Duodenal mucosa (tissue), 2 donors: ENCODE data around the gene PHACTR1.

Source experiments
- H3K27ac ChIP-seq: one replicate; pipeline ENCODE4 v1.7.0; 2013; ENCODE audit warnings: low read depth, low read length
- H3K27me3 ChIP-seq, 2 donors: one replicate each; pipeline ENCODE4 v1.7.0; 2013; ENCODE audit warnings: low read length in 2 of 2, control low read depth in 1 of 2; ENCODE audit not compliant: insufficient read depth in 2 of 2, control insufficient read depth in 1 of 2
- H3K36me3 ChIP-seq, 2 donors: one replicate each; pipeline ENCODE4 v1.7.0; 2013; ENCODE audit warnings: low read length in 2 of 2, control low read depth in 1 of 2; ENCODE audit not compliant: insufficient read depth in 2 of 2, control insufficient read depth in 1 of 2
- H3K4me1 ChIP-seq, 2 donors: one replicate each; pipeline ENCODE4 v1.7.0; 2013; ENCODE audit warnings: low read length in 2 of 2, control low read depth in 1 of 2; ENCODE audit not compliant: insufficient read depth in 2 of 2, control insufficient read depth in 1 of 2
- H3K4me3 ChIP-seq, 2 donors: one replicate each; pipeline ENCODE4 v1.7.0; 2013; ENCODE audit warnings: low read length in 2 of 2, low read depth in 1 of 2
- H3K9ac ChIP-seq, 2 donors: one replicate each; pipeline ENCODE4 v1.7.0; 2013; ENCODE audit warnings: low read length in 2 of 2, low read depth in 1 of 2
- H3K9me3 ChIP-seq, 2 donors: one replicate each; pipeline ENCODE4 v1.7.0; 2013; ENCODE audit warnings: low read length in 2 of 2, control low read depth in 1 of 2; ENCODE audit not compliant: control insufficient read depth in 1 of 2

Gene PHACTR1

GRCh38 chr6:13098793-13099570 is 382.4 kb downstream of the PHACTR1 start:
- H3K9ac ChIP-seq: no peak overlapping the region

GRCh38 chr6:13099771-13100170 is 383.2 kb downstream of the PHACTR1 start:
- Histone ChIP-seq H3K36me3 (peaks cover 0 to 2% of the 10 kb centered on the region in 2 donors), H3K4me1 (no peaks in the 10 kb centered on the region), H3K9ac (no peak overlapping the region), H3K4me3 (no peak overlapping the region), H3K9me3 (no peaks in the 10 kb centered on the region), H3K27me3 (peaks cover 0 to 3% of the 10 kb centered on the region in 2 donors), H3K27ac (no peak overlapping the region)

More at GRCh38 chr6:13098793-13099570, 382.4 kb downstream of the PHACTR1 start:
- H3K36me3 ChIP-seq: peaks cover 0 to 2% of the 10 kb centered on the region in 2 donors
- H3K27me3 ChIP-seq: peaks cover 0 to 3% of the 10 kb centered on the region in 2 donors
- H3K27ac ChIP-seq: no peak overlapping the region
- no peak overlapping the region for H3K4me3 ChIP-seq
- no peaks in the 10 kb centered on the region for H3K4me1 ChIP-seq
- no peaks in the 10 kb centered on the region for H3K9me3 ChIP-seq

- Histone ChIP-seq H3K4me1 (no peaks in the 10 kb centered on the region), H3K4me3 (no peak overlapping the region), H3K9me3 (no peaks in the 10 kb centered on the region)
Measured at GRCh38 chr6:13101409-13101808, 384.8 kb downstream of the PHACTR1 start.

GRCh38 chr6:13101985-13102384 is 385.4 kb downstream of the PHACTR1 start:
- no peaks in the 10 kb centered on the region for H3K4me1 ChIP-seq

More at GRCh38 chr6:13101409-13101808, 384.8 kb downstream of the PHACTR1 start:
- Histone ChIP-seq H3K27me3 (peaks cover 0 to 3% of the 10 kb centered on the region in 2 donors), H3K36me3 (peaks cover 0 to 2% of the 10 kb centered on the region in 2 donors), H3K9ac (no peak overlapping the region), H3K27ac (no peak overlapping the region)

GRCh38 chr6:13103169-13103568 is 386.6 kb downstream of the PHACTR1 start:
- Histone ChIP-seq H3K9me3 (no peaks in the 10 kb centered on the region), H3K36me3 (peaks cover 0 to 2% of the 10 kb centered on the region in 2 donors), H3K9ac (no peak overlapping the region), H3K27me3 (peaks cover 0 to 3% of the 10 kb centered on the region in 2 donors), H3K27ac (no peak overlapping the region), H3K4me3 (no peak overlapping the region), H3K4me1 (no peaks in the 10 kb centered on the region)

More at GRCh38 chr6:13101985-13102384, 385.4 kb downstream of the PHACTR1 start:
- Histone ChIP-seq H3K4me3 (no peak overlapping the region), H3K27me3 (peaks cover 0 to 3% of the 10 kb centered on the region in 2 donors), H3K27ac (no peak overlapping the region), H3K9me3 (no peaks in the 10 kb centered on the region), H3K9ac (no peak overlapping the region), H3K36me3 (peaks cover 0 to 2% of the 10 kb centered on the region in 2 donors)

- H3K4me1 ChIP-seq: no peaks in the 10 kb centered on the region
Measured at GRCh38 chr6:13105139-13105538, 388.6 kb downstream of the PHACTR1 start.

GRCh38 chr6:13112921-13113320 is 396.4 kb downstream of the PHACTR1 start:
- no peak overlapping the region for H3K9ac ChIP-seq

More at GRCh38 chr6:13105139-13105538, 388.6 kb downstream of the PHACTR1 start:
- H3K27me3 ChIP-seq: peaks cover 0 to 3% of the 10 kb centered on the region in 2 donors
- no peaks in the 10 kb centered on the region for H3K36me3 ChIP-seq
- H3K9ac ChIP-seq: no peak overlapping the region
- no peak overlapping the region for H3K4me3 ChIP-seq
- no peak overlapping the region for H3K27ac ChIP-seq
- H3K9me3 ChIP-seq: peaks cover 0 to 4% of the 10 kb centered on the region in 2 donors

GRCh38 chr6:13113376-13113775 is 396.8 kb downstream of the PHACTR1 start:
- Histone ChIP-seq H3K4me1 (peaks cover 0 to 7% of the 10 kb centered on the region in 2 donors), H3K36me3 (no peaks in the 10 kb centered on the region), H3K9me3 (peaks cover 0 to 4% of the 10 kb centered on the region in 2 donors), H3K27ac (no peak overlapping the region), H3K4me3 (no peak overlapping the region), H3K27me3 (no peaks in the 10 kb centered on the region), H3K9ac (no peak overlapping the region)

More at GRCh38 chr6:13112921-13113320, 396.4 kb downstream of the PHACTR1 start:
- Histone ChIP-seq H3K9me3 (peaks cover 0 to 4% of the 10 kb centered on the region in 2 donors), H3K4me3 (no peak overlapping the region), H3K27ac (no peak overlapping the region), H3K36me3 (no peaks in the 10 kb centered on the region), H3K27me3 (no peaks in the 10 kb centered on the region), H3K4me1 (peaks cover 0 to 7% of the 10 kb centered on the region in 2 donors)

GRCh38 chr6:13113981-13114593 is 397.5 kb downstream of the PHACTR1 start:
- Histone ChIP-seq H3K9ac (no peak overlapping the region), H3K27me3 (no peaks in the 10 kb centered on the region), H3K9me3 (peaks cover 0 to 4% of the 10 kb centered on the region in 2 donors), H3K4me1 (peaks cover 0 to 7% of the 10 kb centered on the region in 2 donors), H3K4me3 (no peak overlapping the region), H3K36me3 (no peaks in the 10 kb centered on the region), H3K27ac (no peak overlapping the region)

- no peaks in the 10 kb centered on the region for H3K36me3 ChIP-seq
- no peaks in the 10 kb centered on the region for H3K9me3 ChIP-seq
- peaks cover 0 to 7% of the 10 kb centered on the region in 2 donors for H3K4me1 ChIP-seq
- no peak overlapping the region for H3K4me3 ChIP-seq
- no peak overlapping the region for H3K9ac ChIP-seq
- H3K27me3 ChIP-seq: no peaks in the 10 kb centered on the region
- H3K27ac ChIP-seq: no peak overlapping the region
Measured at GRCh38 chr6:13116155-13116554, 399.6 kb downstream of the PHACTR1 start.
